HEK293 (cell line): ENCODE data around the gene CRTC2.

Source experiments
- GLI4 ChIP-seq: fragments of 450-650 bp; formaldehyde crosslinking; IDR thresholded peaks from 2 replicates; pipeline ENCODE4 v1.5.1; 2016; ENCODE audit warnings: missing biosample characterization, missing genetic modification characterization
- GLIS2 ChIP-seq: fragments of 450-650 bp; formaldehyde crosslinking; IDR thresholded peaks from 2 replicates; pipeline ENCODE4 v1.5.1; 2016; ENCODE audit warnings: missing biosample characterization, missing genetic modification characterization
- KLF16 ChIP-seq: fragments of 450-650 bp; formaldehyde crosslinking; IDR thresholded peaks from 2 replicates; pipeline ENCODE4 v1.5.1; 2017; ENCODE audit warnings: missing biosample characterization, missing genetic modification characterization
- MEIS1 ChIP-seq: sonication (generic); formaldehyde crosslinking; IDR thresholded peaks from 2 replicates; pipeline ENCODE4 v1.8.1; 2022; ENCODE audit warnings: missing genetic modification reagents, mild to moderate bottlenecking, borderline replicate concordance
- MYNN ChIP-seq: fragments of 450-650 bp; formaldehyde crosslinking; IDR thresholded peaks from 2 replicates; pipeline ENCODE4 v1.5.1; 2016; ENCODE audit warnings: missing biosample characterization, missing genetic modification characterization, borderline replicate concordance
- OSR2 ChIP-seq: fragments of 450-650 bp; formaldehyde crosslinking; IDR thresholded peaks from 2 replicates; pipeline ENCODE4 v1.5.1; 2016; ENCODE audit warnings: missing biosample characterization, missing genetic modification characterization
- OVOL3 ChIP-seq: fragments of 450-650 bp; formaldehyde crosslinking; IDR thresholded peaks from 2 replicates; pipeline ENCODE4 v1.5.1; 2016; ENCODE audit warnings: missing biosample characterization, missing genetic modification characterization
- PRDM1 ChIP-seq: fragments of 450-650 bp; formaldehyde crosslinking; IDR thresholded peaks from 2 replicates; pipeline ENCODE4; 2016; ENCODE audit warnings: missing biosample characterization, missing genetic modification characterization
- SALL2 ChIP-seq: fragments of 450-650 bp; formaldehyde crosslinking; IDR thresholded peaks from 2 replicates; pipeline ENCODE4 v1.5.0; 2017; ENCODE audit warnings: missing biosample characterization, mild to moderate bottlenecking, missing genetic modification characterization, borderline replicate concordance
- SP2 ChIP-seq: fragments of 450-650 bp; formaldehyde crosslinking; IDR thresholded peaks from 2 replicates; pipeline ENCODE4 v1.5.1; 2016; ENCODE audit warnings: missing biosample characterization, missing genetic modification characterization
- SP7 ChIP-seq: fragments of 450-650 bp; formaldehyde crosslinking; IDR thresholded peaks from 2 replicates; pipeline ENCODE4 v1.5.1; 2016; ENCODE audit warnings: missing biosample characterization, missing genetic modification characterization
- WT1 ChIP-seq: fragments of 450-650 bp; formaldehyde crosslinking; IDR thresholded peaks from 2 replicates; pipeline ENCODE4 v1.5.1; 2016; ENCODE audit warnings: missing biosample characterization, missing genetic modification characterization
- ZBTB48 ChIP-seq: fragments of 450-650 bp; formaldehyde crosslinking; IDR thresholded peaks from 2 replicates; pipeline ENCODE4 v1.5.1; 2016; ENCODE audit warnings: missing biosample characterization, missing genetic modification characterization
- ZBTB8A ChIP-seq: fragments of 450-650 bp; formaldehyde crosslinking; IDR thresholded peaks from 2 replicates; pipeline ENCODE4 v1.5.1; 2016; ENCODE audit warnings: missing biosample characterization, missing genetic modification characterization
- ZIC2 ChIP-seq: fragments of 450-650 bp; formaldehyde crosslinking; IDR thresholded peaks from 2 replicates; pipeline ENCODE4 v1.5.1; 2016; ENCODE audit warnings: missing biosample characterization, missing genetic modification characterization
- ZNF132 ChIP-seq: fragments of 450-650 bp; formaldehyde crosslinking; IDR thresholded peaks from 2 replicates; pipeline ENCODE4 v1.5.1; 2017; ENCODE audit warnings: missing biosample characterization, missing genetic modification characterization, borderline replicate concordance
- ZNF16 ChIP-seq: fragments of 450-650 bp; formaldehyde crosslinking; IDR thresholded peaks from 2 replicates; pipeline ENCODE4 v1.5.1; 2016; ENCODE audit warnings: low read depth, missing biosample characterization, missing genetic modification characterization
- ZNF2 ChIP-seq: fragments of 450-650 bp; formaldehyde crosslinking; IDR thresholded peaks from 2 replicates; pipeline ENCODE4 v1.5.1; 2016; ENCODE audit warnings: missing biosample characterization, missing genetic modification characterization
- ZNF202 ChIP-seq: fragments of 450-650 bp; formaldehyde crosslinking; IDR thresholded peaks from 2 replicates; pipeline ENCODE4 v1.5.1; 2016; ENCODE audit warnings: missing biosample characterization, missing genetic modification characterization, borderline replicate concordance
- ZNF211 ChIP-seq: fragments of 450-650 bp; formaldehyde crosslinking; IDR thresholded peaks from 2 replicates; pipeline ENCODE4 v1.5.1; 2016; ENCODE audit warnings: low read depth, missing biosample characterization, missing genetic modification characterization
- ZNF274 ChIP-seq, 2 experiments: fragments of 200-500 bp in 1 of 2; fragments of 450-650 bp in 1 of 2; sonication (Bioruptor generic) in 1 of 2; formaldehyde crosslinking in 1 of 2; IDR thresholded peaks; 2 replicates each; pipeline versions ENCODE4 v1.5.1 to v1.6.1; 2014 to 2016; ENCODE audit warnings: borderline replicate concordance in 1 of 2, inconsistent platforms in 1 of 2, low read length in 1 of 2, missing biosample characterization in 1 of 2, missing genetic modification characterization in 1 of 2
- ZNF324 ChIP-seq: fragments of 450-650 bp; formaldehyde crosslinking; IDR thresholded peaks from 2 replicates; pipeline ENCODE4 v1.5.1; 2016; ENCODE audit warnings: missing biosample characterization, missing genetic modification characterization
- ZNF335 ChIP-seq: fragments of 450-650 bp; formaldehyde crosslinking; conservative IDR thresholded peaks from 2 replicates; pipeline ENCODE4 v1.5.1; 2016; ENCODE audit warnings: missing biosample characterization, missing genetic modification characterization
- ZNF37A ChIP-seq: fragments of 450-650 bp; IDR thresholded peaks from 2 replicates; pipeline ENCODE4 v1.5.1; 2018; ENCODE audit warnings: missing biosample characterization, missing genetic modification characterization
- ZNF501 ChIP-seq: fragments of 450-650 bp; formaldehyde crosslinking; IDR thresholded peaks from 2 replicates; pipeline ENCODE4 v1.5.1; 2016; ENCODE audit warnings: missing biosample characterization, missing genetic modification characterization
- ZNF544 ChIP-seq: fragments of 450-650 bp; formaldehyde crosslinking; IDR thresholded peaks from 2 replicates; pipeline ENCODE4 v1.5.0; 2017; ENCODE audit warnings: missing biosample characterization, missing genetic modification characterization
- ZNF571 ChIP-seq: fragments of 450-650 bp; formaldehyde crosslinking; IDR thresholded peaks from 2 replicates; pipeline ENCODE4 v1.5.0; 2017; ENCODE audit warnings: missing biosample characterization, missing genetic modification characterization
- ZNF600 ChIP-seq: fragments of 450-650 bp; formaldehyde crosslinking; IDR thresholded peaks from 2 replicates; pipeline ENCODE4 v1.5.1; 2016; ENCODE audit warnings: missing biosample characterization, missing genetic modification characterization
- ZNF623 ChIP-seq: fragments of 450-650 bp; formaldehyde crosslinking; IDR thresholded peaks from 2 replicates; pipeline ENCODE4 v1.5.1; 2016; ENCODE audit warnings: missing biosample characterization, missing genetic modification characterization
- ZNF624 ChIP-seq: fragments of 450-650 bp; formaldehyde crosslinking; IDR thresholded peaks from 2 replicates; pipeline ENCODE4 v1.5.1; 2017; ENCODE audit warnings: missing biosample characterization, missing genetic modification characterization
- ZNF660 ChIP-seq: fragments of 450-650 bp; IDR thresholded peaks from 2 replicates; pipeline ENCODE4 v1.5.1; 2018; ENCODE audit warnings: missing biosample characterization, mild to moderate bottlenecking, missing genetic modification characterization
- ZNF843 ChIP-seq: fragments of 450-650 bp; formaldehyde crosslinking; IDR thresholded peaks from 2 replicates; pipeline ENCODE4 v1.5.1; 2016; ENCODE audit warnings: missing biosample characterization, missing genetic modification characterization
- TF ChIP-seq, protein P1 (sequence below): fragments of 450-650 bp; formaldehyde crosslinking; IDR thresholded peaks from 2 replicates; pipeline ENCODE4 v1.5.1; 2016; ENCODE audit warnings: missing biosample characterization, missing genetic modification characterization
- TF ChIP-seq, protein P2 (sequence below): fragments of 450-650 bp; formaldehyde crosslinking; IDR thresholded peaks from 2 replicates; pipeline ENCODE4 v1.5.1; 2016; ENCODE audit warnings: missing biosample characterization, missing genetic modification characterization
- TF ChIP-seq, protein P3 (sequence below): fragments of 450-650 bp; formaldehyde crosslinking; IDR thresholded peaks from 2 replicates; pipeline ENCODE4 v1.5.1; 2016; ENCODE audit warnings: missing biosample characterization, missing genetic modification characterization

CRTC2 gene

DNA sequence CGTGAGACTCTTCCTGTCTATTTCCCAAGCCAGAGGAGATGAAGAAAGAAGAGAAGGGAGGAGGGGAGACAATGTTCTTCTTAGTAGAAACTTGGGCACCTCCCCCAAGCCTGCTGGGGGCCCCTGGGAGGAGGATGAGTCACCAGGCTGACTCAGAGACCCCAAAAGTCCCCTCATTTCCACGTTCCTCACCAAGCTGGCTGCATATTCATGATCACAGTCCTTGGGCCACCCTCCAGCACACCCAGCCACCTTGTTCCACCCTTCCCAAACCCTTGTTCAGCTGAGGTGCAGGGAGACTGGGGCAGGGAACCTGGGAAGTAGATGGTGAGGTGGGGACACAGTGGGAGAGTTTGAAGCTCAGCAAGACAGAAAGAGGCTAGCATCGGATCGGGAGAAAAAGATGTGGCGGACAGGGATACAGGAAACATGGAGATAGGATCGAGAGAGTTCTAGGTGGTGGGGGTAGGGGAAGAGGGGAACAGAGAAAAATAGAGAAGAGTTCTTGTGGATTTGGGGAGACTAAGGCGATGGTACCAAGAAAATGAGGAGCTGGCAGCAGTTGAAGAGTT, 27.0 kb upstream of the CRTC2 start (continued):
- TF ChIP-seq ZNF660 (tag by site-specific recombination) (no peak), OVOL3 (tag by site-specific recombination) (no peak), ZBTB8A (no peak), ZNF211 (no peak), ZIC2 (peak; percentile 52), MEIS1 (CRISPR knock-in tag) (no peak), ZNF37A (tag by site-specific recombination) (no peak), ZNF132 (tag by site-specific recombination) (no peak), PRDM1 (tag by site-specific recombination) (no peak; the same call in 1 of the 2 replicates), GLI4 (tag by site-specific recombination) (no peak), ZNF544 (tag by site-specific recombination) (no peak), ZNF623 (tag by site-specific recombination) (no peak), ZNF501 (no peak), SALL2 (tag by site-specific recombination) (no peak), ZNF2 (tag by site-specific recombination) (no peak), ZNF274 (IDR thresholded peaks at IDR 0.05; ENCODE audit: low read length) (no peak), ZNF274 (tag by site-specific recombination; IDR thresholded peaks at IDR 0.05; ENCODE audit: borderline replicate concordance) (no peak), ZNF324 (tag by site-specific recombination) (no peak), SP7 (tag by site-specific recombination) (no peak; the same call in 1 of the 2 replicates), ZNF335 (tag by site-specific recombination) (peak; percentile 23; the same call in 1 of the 2 replicates), ZBTB48 (tag by site-specific recombination) (0 out of 2 replicates have a peak, but pooled peaks have one; percentile 19), ZNF202 (no peak), ZNF624 (tag by site-specific recombination) (no peak), KLF16 (no peak), ZNF16 (tag by site-specific recombination) (no peak), ZNF600 (tag by site-specific recombination) (peak; percentile 42; the same call in 1 of the 2 replicates), ZNF843 (tag by site-specific recombination) (no peak), WT1 (0 out of 2 replicates have a peak, but pooled peaks have one; percentile 19), MYNN (tag by site-specific recombination) (no peak), OSR2 (tag by site-specific recombination) (no peak), ZNF571 (tag by site-specific recombination) (no peak), GLIS2 (peak; percentile 83), SP2 (no peak)
- TF ChIP-seq, protein P1, sequence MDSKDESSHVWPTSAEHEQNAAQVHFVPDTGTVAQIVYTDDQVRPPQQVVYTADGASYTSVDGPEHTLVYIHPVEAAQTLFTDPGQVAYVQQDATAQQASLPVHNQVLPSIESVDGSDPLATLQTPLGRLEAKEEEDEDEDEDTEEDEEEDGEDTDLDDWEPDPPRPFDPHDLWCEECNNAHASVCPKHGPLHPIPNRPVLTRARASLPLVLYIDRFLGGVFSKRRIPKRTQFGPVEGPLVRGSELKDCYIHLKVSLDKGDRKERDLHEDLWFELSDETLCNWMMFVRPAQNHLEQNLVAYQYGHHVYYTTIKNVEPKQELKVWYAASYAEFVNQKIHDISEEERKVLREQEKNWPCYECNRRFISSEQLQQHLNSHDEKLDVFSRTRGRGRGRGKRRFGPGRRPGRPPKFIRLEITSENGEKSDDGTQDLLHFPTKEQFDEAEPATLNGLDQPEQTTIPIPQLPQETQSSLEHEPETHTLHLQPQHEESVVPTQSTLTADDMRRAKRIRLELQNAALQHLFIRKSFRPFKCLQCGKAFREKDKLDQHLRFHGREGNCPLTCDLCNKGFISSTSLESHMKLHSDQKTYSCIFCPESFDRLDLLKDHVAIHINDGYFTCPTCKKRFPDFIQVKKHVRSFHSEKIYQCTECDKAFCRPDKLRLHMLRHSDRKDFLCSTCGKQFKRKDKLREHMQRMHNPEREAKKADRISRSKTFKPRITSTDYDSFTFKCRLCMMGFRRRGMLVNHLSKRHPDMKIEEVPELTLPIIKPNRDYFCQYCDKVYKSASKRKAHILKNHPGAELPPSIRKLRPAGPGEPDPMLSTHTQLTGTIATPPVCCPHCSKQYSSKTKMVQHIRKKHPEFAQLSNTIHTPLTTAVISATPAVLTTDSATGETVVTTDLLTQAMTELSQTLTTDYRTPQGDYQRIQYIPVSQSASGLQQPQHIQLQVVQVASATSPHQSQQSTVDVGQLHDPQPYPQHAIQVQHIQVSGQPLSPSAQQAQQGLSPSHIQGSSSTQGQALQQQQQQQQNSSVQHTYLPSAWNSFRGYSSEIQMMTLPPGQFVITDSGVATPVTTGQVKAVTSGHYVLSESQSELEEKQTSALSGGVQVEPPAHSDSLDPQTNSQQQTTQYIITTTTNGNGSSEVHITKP (tag by site-specific recombination): peak; percentile 36; the same call in 1 of the 2 replicates
- TF ChIP-seq, protein P2, sequence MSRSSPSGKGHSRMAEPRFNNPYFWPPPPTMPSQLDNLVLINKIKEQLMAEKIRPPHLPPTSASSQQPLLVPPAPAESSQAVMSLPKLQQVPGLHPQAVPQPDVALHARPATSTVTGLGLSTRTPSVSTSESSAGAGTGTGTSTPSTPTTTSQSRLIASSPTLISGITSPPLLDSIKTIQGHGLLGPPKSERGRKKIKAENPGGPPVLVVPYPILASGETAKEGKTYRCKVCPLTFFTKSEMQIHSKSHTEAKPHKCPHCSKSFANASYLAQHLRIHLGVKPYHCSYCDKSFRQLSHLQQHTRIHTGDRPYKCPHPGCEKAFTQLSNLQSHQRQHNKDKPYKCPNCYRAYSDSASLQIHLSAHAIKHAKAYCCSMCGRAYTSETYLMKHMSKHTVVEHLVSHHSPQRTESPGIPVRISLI (tag by site-specific recombination): no peak
- TF ChIP-seq, protein P3, sequence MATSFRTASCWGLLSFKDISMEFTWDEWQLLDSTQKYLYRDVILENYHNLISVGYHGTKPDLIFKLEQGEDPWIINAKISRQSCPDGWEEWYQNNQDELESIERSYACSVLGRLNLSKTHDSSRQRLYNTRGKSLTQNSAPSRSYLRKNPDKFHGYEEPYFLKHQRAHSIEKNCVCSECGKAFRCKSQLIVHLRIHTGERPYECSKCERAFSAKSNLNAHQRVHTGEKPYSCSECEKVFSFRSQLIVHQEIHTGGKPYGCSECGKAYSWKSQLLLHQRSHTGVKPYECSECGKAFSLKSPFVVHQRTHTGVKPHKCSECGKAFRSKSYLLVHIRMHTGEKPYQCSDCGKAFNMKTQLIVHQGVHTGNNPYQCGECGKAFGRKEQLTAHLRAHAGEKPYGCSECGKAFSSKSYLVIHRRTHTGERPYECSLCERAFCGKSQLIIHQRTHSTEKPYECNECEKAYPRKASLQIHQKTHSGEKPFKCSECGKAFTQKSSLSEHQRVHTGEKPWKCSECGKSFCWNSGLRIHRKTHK: no peak
